GM21825 (cell line): ENCODE measurements around the gene WNT5B.
A peak's percentile ranks its signal among the peaks of the same experiment; 100 is the strongest.
"Not testable (repeated sequence)": the region's sequence is repeated elsewhere in the genome, so short reads cannot be mapped to it uniquely, and the experiment has no call there.

Experiments used
- ATAC-seq: cut with Tn5 transposase; IDR thresholded peaks from one replicate; pipeline ENCODE4 v1.9.1; 2021; ENCODE audit warnings: mild to moderate bottlenecking, moderate library complexity; ENCODE audit not compliant: unreplicated experiment

Gene WNT5B

GRCh38 chr12:1688086-1688710 is 59.2 kb downstream of the WNT5B start:
- no peak for ATAC-seq

GRCh38 chr12:1690578-1691122 is 61.6 kb downstream of the WNT5B start, which contains the start of gene ADIPOR2:
Gene ADIPOR2 (plus strand): TSS chr12:1691070. CDS start chr12:1754344, 63,274 bp downstream.
- ATAC-seq: peak; percentile 89

GRCh38 chr12:1691123-1692007 is 62.3 kb downstream of the WNT5B start:
- peak; percentile 34 for ATAC-seq

DNA sequence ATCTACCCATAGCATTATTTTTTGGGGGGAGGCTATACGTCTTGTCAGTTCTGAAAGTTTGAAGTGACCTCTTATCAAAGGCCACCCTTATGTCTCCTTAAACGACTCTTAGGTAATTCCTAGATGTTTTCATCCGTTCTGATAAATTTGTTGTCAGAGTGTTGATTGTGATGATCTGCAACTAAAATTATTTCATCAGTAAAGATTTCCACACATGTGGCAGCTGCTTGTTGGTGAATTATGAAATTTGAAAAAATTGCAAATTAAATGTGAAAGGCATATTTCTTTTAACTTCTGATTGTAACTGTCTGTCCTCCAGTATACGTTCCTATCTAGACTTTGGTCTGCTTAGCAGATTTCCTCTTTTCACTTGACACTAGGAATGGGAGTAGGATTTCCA is 63.2 kb downstream of the WNT5B start:
- no peak for ATAC-seq

DNA sequence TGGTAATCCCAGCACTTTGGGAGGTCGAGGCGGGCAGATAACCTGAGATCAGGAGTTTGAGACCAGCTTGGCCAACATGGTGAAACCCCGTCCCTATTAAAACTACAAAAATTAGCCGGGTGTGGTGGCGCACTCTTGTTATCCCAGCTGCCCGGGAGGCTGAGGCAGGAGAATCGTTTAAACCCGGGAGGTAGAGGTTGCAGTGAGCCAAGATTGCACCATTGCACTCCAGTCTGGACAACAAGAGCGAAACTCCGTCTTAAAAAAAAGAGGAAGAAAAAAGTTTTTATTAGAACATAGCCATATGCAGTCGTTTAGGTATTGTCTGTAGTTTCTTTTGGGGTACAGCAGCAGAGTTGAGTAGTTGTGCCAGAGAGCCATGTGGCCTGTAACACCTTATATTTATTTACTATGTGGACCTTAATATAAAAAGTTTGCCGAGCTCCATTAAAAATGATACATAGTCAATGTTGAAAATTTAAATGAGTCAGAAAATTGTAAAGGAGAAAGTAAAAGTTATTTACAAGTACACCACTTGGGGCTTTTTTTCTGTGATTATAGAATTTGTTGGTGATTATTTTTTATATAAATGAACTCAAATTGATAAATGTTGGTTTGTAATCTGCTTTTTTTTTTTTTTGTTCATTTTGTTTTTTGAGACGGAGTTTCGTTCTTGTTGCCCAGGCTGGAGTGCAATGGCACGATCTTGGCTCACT is 64.0 kb downstream of the WNT5B start:
- ATAC-seq: no peak

DNA sequence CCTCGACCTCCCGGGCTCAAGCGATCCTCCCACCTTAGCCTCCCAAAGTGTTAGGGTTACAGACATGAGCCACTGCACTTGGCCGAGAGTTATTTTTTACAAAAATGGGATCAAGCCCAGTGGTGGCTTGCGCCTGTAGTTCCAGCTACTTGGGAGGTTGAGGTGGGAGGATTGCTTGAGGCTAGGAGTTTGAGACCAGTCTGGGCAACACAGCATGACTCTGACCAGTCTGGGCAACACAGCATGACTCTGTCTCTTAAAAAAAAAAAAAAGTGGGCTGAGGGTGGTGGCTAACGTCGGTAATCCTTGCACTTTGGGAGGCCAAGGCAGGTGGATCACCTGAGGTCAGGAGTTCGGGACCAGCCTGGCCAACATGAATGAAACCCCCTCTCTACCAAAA is 66.1 kb downstream of the WNT5B start:
- ATAC-seq: not testable (repeated sequence)

- ATAC-seq: no peak
Observed at GRCh38 chr12:1695886-1696670, 67.0 kb downstream of the WNT5B start.

- ATAC-seq: no peak
Observed at GRCh38 chr12:1696800-1697199, 67.8 kb downstream of the WNT5B start.
